K562 (cell line): ENCODE results near the gene HMOX2.

ENCODE experiments used
- E4F1 ChIP-seq: fragments of 250-450 bp; sonication (Bioruptor Pico); IDR thresholded peaks from 2 replicates; pipeline ENCODE4 v1.5.0; 2021; ENCODE audit warnings: mild to moderate bottlenecking, borderline replicate concordance
- ETS2 ChIP-seq: IDR thresholded peaks from 2 replicates; pipeline ENCODE4 v1.6.1; 2016; ENCODE audit warnings: borderline replicate concordance, missing genetic modification characterization, mild to moderate bottlenecking, moderate library complexity, missing compliant biosample characterization; ENCODE audit not compliant: poor library complexity, severe bottlenecking
- POLR2AphosphoS2 ChIP-seq: IDR thresholded peaks from 2 replicates; pipeline ENCODE4 v1.6.1; 2012; ENCODE audit warnings: low read length, improper control_type of control experiment
- POU5F1 ChIP-seq: fragments of 150-350 bp; IDR thresholded peaks from 2 replicates; pipeline ENCODE4 v1.6.1; 2014; ENCODE audit warnings: borderline replicate concordance, low read length, low read depth, mild to moderate bottlenecking; ENCODE audit not compliant: partially characterized antibody

GRCh38 chr16:4475880-4476788, at the start of gene HMOX2:
- TF ChIP-seq POU5F1, result no peak
- no peak for TF ChIP-seq E4F1 (CRISPR knock-in tag)
- no peak for TF ChIP-seq ETS2 (tag)
- no peak for TF ChIP-seq POLR2AphosphoS2
